ENCODE data around the gene WDR36.

Gene WDR36

DNA sequence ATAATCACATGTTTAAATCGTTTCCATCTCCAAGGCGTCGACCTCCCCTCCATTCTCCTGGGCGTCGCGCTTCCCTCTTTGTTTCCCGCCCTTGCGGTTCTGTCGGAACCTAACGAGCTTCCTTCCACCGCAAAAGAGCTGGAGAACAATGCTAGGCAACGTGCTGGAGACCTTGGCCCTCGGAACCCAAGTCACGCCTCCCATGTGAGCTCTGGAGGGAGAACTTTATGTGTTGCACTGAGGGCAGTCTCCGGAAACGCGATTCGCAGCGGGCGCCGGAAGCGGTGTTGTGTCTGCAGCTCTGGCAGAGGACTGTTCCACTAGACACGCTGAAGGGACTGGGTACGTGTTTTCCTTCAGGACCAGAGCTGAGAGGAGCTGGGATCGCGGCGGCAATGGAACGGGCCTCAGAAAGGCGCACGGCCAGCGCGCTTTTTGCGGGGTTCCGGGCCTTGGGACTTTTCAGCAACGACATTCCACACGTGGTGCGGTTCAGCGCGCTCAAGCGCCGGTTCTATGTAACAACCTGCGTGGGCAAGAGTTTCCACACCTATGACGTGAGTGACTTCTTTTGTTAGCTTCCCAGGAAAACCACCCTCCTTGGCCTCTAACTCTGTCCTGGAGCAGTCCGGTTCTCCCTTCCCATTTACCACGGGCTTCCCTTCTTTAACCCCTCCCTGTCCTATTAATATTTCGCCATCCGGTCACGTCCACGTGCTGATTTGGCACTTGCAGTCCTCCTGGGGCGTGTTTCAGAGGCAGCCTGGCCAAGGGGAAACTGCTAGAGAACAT, at the start of gene WDR36:
Gene WDR36 (plus strand): TSS at position 287 of the 792 bp plus-strand sequence. CDS start 109 bp downstream, at position 396.
- peak; percentile 73 for DNase-seq

DNA sequence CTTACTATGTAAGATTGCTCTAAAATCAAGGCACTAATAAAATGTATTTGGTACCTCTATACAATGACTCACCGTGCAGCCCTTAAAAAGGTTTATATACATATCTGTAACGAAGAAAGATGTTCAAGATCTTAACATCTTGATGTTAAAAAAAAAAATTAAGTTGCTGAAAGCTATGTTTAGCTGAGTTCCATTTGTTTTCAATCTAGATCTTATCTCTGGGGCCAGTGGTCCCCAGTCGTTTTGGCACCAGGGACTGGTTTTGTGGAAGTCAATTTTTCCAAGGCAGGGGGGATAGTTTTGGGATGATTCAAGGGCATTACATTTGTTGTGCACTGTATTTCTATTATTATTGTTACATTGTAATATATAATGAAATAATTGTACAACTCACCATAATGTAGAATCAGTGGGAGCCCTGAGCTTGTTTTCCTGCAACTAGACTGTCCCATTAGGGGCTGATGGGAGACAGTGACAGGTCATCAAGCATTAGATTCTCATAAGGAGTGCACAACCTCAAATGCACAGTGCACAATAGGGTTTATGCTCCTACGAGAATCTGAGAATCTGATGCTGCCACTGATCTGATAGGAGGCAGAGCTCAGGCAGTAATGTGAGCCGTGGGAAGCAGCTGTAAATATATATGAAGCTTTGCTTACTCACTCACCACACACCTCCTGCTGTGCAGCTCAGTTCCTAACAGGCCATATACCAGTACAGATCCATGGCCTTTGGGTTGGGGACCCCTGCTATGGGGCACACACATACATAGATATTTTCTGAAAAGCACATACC, 48.2 kb upstream of the WDR36 start:
- DNase-seq, result peak; percentile 36

DNA sequence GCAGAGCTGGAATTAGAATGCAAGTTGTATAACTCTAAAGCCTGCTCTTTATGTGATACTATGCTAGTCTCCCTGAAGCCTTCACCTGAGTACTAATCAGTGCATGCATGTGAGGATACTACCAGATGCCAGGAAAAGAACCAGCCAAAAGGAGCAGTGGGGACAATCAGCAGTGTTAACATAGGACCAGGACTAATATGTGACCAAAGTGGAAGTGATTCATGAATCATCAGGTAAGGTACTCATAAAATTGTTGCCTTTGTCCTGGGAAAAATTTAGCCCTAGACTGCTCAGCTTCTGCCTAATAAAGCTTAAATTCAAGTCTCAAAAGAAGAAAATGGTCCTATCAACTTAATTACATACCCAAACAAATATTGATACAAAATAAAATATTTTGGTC, 34.1 kb upstream of the WDR36 start:
- no peak for DNase-seq

DNA sequence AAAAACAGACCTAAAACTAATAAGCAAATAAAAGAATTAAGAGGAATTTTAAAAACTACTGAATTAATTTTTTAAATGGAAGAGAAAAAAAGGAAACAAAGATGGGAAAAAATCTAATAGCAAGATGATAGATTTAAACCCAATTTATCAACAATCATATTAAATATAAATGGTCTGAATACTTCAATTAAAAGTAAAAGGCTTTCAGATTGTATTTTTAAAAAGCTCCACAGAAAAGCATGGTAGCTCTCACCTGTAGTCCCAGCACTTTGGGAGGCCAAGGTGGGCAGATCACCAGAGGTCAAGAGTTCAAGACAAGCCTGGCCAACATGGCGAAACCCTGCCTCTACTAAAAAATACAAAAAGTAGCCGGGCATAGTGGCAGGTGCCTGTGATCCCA, 32.0 kb upstream of the WDR36 start:
- DNase-seq, result no peak

DNA sequence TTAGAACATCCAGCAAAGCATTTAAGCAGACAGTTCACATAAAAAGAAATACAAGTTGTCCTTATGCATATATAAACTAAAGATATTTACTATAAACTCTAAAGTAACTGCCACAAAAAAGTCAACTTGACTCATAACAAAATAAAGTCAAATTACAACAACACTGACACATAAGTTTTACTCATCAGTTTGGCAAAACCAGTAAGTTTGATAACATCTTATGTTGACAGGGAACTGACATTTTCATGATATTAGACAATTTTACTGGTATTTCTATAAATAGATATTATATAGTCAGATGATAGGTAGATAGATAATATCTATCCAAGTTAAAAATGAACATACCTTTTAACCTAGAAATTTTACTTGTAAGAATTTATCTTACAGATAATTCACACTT, 30.5 kb upstream of the WDR36 start:
- no peak for DNase-seq

DNA sequence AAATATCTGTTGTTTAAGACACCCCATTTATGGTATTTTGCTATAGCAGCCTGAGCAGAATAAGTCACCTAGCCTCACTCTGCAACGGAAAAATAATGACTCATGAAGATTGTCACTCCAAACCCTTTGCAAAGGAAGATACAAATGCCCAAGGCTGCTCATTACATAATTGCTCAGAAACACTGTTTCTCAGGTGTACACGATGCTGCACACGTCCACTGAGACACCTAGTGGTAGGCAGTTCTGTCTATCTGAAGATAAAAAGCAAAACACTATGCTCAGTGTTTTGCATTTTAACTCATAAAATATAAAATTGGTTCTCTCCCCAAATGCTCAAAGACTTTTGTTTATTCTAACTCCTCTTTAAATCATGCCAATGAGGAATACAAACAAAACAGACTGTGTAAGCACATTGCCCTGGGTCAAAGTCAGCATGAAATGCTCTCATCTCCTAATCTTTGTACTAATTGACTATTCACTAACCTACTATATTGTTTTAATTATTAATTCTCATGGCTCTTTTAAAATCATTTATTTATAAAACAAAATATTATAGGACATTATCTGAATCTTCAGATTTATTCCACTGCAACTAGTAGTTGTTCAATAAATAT, 28.3 kb upstream of the WDR36 start:
- peak; percentile 10 for DNase-seq

DNA sequence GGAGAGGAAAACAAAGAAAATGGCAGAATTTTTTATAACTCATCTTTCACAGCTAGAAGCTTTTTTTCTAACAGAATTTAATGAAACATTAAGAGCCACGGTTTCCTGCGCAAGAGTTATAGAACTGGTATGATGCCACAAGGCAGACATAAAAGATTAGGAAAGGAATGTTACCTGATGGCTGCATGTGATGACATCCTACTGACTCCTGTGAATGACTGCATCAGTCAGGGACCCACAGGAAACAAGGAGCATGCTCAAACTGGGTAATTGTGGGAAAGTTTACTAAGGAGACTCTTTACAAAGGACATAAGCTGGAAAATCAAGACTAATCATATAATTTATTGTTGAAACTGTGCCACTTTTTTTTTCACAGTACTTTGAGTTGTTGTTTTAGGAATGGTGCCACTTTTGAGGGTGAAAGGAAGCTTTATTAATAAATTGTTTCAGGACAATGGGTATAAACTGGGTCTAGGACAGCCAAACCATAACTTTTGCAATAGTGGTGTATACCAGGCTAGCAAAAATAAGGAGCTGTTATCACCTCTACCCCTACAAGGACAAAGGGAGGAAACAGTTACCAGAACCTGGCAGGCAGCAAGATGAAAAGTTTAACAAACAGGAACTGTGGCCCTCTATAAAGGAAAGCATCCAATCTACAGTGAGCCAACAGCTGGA, 25.7 kb upstream of the WDR36 start:
- no peak for DNase-seq

DNA sequence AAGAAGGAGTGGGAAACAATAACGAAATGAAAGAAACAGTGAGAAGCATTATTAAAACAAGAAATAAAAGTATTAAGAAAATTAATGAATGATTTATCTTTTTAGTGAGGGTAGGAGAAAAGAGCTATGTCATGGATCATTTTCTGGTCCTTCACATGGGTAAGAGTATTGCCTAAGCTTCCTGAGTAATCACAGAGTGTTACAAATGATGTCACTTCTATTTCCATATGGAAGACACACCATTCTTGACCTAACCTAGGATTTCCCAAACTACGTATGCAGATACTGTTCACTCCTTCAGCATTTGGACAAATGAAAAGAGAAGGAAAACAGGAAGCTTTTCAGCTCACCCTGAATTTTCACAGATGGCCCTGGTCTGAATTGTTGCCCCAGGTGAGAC, 23.9 kb upstream of the WDR36 start:
- DNase-seq, result no peak

DNA sequence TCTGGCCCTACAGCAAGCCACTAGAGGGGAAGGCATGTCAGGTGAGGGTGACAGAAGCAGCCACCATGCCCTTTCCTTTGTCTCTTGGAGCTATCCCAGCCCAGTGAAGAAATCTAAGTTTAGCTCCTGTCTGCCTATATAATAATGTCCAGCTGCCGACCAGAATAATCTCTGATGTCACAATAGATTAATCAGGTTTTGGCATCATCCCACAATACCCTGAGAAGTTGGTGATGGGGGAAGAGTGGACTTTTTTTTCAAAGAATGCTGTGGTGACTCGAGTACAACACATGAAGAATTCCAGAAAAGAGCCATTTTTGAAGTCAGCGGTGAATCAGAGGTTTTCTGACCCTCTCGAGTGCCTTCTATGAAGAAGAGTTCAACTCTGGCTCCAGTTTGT, 22.3 kb upstream of the WDR36 start:
- DNase-seq, result no peak

DNA sequence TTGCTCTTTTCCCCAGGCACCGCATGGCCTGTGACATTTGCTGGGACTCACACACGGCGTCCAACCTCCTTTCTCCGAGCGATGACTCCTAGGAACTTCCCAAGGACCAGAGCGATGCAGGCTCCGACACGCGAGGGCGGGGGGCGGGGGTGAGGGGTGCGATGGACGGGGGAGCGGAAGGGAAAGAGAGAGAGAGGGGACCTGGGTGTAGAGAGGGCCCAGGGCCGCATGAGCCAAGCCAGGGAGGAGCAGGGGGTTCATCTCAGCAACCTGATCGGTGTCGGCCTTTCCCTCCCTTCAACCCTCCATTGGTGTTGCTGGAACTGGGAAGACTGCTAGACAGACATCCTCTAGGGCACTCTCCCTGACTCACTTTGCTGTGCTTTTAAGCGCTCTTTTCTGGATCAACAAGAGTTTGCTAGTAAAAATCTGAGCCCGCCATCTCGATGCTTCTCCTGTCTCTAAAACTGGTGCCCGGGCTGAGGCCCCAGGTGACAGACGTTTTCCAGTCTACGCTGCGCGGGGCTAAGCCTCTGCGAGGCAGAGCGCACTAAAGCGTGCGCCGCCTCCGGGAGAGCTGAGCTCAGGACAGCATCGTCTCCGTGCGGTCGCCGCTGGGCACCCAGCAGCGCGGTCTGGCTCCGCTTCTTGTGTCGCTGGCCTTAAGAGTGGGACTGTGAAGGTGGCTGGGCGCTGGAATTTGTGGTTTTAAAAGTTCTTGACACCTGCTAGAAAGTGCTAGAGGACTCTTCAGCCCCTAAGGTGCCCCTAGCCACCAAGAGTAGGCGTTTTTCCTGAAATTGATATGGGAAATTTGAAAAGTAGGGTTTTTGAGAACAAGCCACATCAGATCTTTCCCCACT, 21.6 kb upstream of the WDR36 start:
- no peak for DNase-seq

DNA sequence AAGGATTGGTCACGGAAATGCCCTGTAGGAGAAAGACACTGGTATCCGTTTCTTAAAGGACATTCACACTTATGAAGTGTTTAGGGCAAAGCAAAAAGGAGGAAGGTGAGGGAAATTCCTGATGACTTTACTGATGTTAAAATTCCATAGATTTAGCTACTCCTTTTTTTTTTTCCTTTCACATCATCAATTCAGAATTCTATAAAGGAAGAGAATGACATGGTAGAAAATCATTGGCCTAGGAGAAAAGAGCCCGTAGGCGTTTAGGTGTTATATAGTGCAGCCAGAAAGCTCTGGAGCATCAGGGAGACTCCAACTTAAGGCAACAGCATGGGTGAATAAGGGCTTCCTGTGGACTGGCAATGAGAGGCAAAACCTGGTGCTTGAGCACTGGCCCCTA, 20.7 kb upstream of the WDR36 start, which contains the start of gene TSLP:
Gene TSLP (plus strand): TSS at position 301 of the 400 bp plus-strand sequence. CDS start 178 bp downstream, outside the sequence.
- no peak for DNase-seq

DNA sequence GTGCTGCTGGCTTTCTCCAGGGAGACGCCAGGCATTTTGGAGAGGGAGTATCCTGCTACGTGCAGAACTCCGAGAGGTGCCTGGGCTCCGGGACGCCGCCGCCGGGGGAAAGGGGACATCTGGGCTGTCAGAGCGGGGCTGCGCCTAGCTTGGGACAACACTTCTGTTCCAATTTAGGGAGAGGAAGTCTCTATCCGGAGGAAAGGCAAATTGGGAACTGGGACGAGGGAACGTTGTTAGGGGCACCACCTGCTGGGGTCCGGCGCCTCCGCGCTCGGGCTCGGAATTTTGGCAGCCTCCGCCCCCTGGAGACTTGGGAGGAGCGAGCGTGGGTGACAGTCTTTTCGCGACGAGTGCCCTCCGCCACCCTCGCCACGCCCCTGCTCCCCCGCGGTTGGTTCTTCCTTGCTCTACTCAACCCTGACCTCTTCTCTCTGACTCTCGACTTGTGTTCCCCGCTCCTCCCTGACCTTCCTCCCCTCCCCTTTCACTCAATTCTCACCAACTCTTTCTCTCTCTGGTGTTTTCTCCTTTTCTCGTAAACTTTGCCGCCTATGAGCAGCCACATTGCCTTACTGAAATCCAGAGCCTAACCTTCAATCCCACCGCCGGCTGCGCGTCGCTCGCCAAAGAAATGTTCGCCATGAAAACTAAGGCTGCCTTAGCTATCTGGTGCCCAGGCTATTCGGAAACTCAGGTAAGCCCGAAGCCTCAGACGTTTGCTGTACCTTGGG, 19.0 kb upstream of the WDR36 start:
- DNase-seq, result peak; percentile 62

DNA sequence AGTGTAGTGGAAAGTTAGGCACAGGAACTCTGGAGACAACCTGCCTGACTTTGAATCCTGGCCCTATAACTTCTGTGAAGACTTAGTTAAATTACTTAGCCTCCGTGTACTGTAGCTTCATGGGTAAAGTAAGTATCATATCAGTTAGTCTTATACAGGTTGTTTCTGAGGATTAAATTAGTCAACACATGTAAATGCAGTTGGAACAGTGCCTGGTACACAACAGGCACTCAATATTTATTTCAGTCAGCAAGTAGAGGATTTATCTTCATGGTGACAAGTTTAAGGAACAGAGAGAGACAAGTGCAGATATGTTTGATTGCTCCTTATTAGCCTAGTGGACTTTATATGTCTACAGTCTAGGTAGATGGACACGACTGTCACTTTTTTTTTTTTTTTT, 17.9 kb upstream of the WDR36 start:
- DNase-seq, result no peak

DNA sequence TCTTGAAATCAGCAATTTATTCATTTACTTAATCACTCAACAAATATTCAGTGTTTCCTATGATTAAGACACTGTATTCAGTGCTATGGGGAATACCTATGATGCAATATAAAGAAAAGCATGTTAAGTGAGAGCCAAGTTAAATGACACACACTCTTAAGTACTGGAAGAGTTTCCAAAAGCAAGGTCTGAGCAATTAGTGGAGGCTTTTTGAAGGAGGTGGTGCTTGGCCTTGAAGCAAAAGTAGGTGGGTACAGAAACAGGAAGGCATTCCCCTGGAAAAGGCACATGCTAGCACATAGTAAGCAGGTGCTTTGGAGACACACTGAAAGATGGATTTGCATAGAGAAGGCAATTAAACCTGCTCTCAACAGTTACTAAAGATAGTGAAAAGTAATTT, 16.6 kb upstream of the WDR36 start:
- no peak for DNase-seq

DNA sequence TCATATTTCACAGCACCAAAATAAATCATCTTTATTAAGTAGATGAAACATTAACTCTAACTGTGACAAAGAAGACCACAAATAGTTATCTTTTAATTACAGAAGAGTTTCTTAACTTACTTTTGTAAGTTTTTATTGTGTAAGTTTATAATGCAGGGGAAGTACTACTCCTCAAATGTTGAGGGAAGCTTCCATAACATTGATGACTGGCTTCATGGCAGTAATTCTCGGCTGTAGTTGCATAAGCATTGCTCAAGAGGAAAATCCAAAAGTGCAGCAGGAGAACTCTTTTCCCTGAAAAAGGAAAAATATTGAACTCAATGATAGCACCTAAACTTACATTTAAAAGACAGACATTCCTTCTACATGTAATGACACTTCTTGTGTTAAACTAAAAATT, 16.1 kb upstream of the WDR36 start:
- no peak for DNase-seq

DNA sequence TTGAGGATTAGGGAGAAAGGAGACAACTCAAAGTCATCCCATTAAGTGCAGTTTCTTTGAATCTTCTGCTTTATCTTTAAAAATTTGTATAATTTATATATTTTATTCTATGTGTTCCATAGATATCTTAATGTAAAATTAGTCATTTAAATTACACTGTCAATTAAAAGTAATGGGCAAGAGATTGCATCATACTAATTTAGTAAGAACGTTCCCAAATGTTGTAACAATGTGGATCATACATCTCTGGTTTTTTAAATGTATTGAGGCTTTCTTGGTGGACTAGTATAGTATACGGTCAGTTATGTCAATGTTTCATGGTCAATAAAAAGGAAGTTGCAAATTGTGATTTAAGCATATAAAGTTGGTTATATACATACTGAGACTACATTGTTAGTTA, 14.5 kb upstream of the WDR36 start:
- DNase-seq, result no peak

DNA sequence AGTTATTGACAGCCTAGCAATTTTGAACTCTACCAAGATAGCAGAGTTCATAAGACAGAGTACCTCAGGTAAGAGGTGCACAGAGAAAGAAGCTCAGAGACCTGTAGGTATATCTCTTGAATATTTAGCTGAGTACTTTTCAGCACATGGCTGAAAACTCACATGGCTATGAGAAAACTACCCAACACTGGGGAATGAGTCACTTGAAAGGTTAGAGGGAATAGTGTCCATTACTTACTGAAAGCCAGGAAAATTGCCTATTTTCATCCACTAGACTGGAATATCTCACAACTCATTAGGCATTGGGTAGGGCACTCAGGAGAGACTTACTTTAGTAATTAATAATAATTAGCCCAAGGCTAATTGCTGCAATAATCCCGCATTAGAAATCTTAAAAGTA, 12.3 kb upstream of the WDR36 start:
- no peak for DNase-seq

DNA sequence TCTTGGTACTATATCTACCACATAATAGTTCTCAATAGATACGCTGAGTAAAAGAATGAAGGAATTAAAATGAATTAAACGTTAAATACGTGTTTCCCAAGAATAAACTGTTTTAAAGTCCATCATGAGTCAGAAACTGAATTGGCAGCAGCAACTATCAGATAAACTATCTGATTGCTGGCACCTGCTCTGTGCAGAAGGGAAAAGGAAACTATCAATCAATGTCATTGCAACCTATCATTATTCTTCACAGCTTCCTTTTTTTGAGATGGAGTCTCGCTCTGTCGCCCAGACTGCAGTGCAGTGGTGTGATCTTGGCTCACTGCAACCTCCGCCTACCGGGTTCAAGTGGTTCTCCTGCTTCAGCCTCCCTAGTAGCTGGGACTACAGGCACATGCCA, 8.8 kb upstream of the WDR36 start:
- peak; percentile 8 for DNase-seq

DNA sequence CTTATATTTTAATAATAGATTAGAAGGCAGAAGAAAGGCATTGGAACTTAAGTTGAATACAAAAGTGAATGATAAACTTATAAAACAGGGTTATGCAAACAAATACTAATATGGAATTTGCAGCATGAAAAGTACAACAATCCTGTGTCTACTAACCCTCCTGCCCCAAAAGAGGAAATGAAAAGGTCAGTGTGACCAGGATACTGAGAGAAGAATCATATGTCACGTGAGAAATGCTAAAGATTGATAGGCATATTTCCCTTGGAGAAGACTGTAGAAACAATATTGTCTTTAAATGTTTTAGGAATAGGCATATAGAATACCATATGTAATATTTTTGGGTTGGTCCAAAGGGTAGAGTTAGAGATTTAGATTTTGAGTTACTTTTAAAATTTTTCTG, 3.8 kb downstream of the WDR36 start:
- DNase-seq, result no peak

DNA sequence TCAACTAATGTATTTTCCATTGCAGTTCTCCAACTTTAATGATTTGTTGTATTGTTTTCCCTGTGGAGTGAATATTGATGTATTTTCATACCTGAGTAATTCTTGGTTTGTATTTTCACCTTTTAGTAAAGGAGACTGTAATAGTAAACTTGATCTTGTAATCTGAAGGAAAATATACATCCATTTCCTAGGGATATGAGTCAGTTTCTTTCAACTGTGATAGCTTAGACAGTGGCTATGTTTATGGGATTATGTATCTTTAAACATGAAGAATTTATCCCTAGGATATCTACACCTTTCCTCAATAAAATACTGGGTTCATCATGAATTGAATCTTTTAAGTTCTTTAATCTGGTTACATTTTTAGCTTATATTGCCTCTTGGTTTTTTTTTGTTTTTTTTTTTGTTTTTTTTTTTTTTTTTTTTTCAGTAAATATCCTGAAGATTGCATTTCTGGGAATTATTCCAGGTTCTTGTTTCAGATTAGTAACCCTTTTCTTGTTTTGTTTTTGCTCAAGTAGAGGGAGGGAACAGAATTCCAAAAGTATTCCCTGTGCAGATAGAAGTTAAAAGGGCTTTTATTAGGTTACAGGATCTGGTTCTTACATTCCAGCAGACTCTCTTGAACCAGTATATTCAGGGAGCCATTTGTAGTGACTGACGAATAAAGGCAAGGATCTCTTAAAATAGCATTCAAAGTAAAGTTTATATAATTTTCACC, 7.1 kb downstream of the WDR36 start:
- DNase-seq, result no peak
